Cerebellar cortex (tissue), 1 donor: ENCODE data around the gene ATP5MK.
"Not testable (repeated sequence)": the region's sequence is repeated elsewhere in the genome, so short reads cannot be mapped to it uniquely, and the experiment has no call there.

Experiments used
- DNase-seq: peaks from one replicate; pipeline ENCODE4 v3.0.0-alpha.2; 2015; ENCODE audit warnings: low spot score

ATP5MK gene

DNA sequence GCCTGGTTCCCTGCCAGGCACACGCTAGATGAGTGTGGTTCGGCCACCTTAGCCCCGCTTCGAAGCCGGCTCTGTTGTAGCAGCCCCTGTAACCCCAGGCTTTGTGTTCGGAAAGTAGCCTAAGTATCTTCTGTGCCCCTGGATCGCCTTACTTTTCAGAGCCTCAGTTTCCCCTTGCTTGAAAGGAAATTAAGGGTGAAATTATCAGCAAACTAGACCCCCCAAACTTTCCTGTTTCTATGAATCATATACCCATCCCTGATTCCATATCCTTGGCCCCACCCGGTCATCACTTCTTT lies 463 bp upstream of the ATP5MK start:
- DNase-seq, result no peak

DNA sequence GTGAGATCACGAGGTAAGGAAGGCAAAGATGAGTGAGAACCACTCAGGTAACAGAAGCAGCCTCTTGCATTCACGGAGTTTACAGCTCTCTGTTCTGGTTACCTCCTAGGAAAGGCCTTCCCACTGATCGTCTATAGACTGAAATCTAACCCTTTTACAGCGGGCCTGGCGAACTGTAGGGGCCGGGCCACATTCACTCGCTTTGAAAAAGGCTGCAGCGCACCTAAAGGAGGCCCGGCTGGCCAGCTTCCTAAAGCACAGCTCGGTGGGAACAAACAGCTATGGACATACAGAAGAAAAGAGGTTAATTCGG lies 565 bp downstream of the ATP5MK start:
- DNase-seq, result no peak

DNA sequence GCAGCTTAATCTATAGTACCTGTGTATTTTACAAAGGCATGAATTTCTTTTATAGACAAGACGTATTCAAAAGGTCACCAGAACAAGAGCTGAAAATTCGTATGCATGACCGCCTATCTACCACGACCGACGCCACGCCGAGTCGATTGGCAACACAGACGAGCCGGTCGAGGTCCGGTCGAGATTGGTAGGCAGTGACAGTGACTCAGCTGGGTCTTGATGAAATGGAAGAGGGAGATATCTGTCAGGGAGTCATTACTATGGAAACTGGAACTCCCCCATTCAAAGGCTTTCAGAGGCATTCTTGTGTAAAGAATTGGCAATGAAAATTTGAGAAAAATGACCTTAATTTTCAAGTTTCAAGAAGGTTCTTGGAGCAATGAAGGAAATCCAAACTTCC lies 2.1 kb downstream of the ATP5MK start:
- DNase-seq, result no peak

DNA sequence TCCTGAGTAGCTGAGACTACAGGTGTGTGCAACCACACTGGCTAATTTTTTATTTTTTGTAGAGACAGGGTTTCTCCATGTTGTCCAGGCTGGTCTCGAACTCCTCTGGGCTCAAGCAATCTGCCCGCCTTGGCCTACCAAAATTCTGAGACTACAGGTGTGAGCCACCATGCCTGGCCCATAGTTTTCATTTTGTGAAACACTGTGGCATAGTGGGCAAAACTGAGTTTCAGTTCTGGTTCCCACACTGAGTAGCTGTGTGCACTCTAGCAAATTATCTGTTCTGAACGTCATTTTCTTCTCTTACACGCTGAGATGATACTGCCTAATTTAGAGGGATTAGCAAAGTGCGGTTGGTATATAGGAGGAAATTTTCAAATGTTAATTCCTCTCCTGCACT lies 13.5 kb downstream of the ATP5MK start:
- no peak for DNase-seq

DNA sequence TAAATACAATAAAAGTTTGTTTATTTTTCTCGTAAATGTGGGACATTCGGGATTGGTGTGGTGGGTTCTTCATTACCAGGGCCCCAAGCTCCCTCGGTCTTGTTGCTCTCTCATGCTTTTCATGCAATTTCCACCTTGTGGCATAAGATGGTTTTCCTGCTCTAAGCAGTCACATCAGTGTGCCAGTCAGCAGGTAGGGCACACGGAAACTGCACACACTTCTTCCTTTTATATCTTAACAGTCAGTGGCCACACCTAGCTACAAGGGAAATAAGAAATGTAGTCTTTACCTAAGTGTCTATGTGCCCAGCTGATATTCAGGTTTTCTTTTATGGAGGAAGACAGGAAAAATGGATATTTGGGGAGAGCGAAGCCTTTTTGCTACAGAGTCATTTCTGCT lies 22.0 kb downstream of the ATP5MK start:
- no peak for DNase-seq

DNA sequence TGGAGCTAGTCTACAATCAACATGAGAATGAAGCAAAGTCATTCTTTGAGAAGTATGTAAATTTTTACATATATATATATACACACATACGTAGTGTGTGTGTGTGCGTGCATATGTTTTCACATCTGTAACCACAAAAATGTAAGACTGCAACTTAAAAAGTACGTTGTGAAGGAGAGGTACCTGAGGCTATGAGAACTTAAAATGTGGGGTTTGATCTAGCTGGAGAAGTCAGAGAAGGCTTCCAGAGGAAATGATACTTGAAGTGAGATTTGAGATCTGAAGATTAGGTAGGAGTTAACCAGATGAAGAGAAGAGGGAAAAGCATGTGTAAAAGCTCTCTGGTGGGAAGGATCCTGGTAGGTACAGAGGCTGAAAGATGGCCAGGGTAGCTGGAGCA lies 22.7 kb downstream of the ATP5MK start:
- no peak for DNase-seq

DNA sequence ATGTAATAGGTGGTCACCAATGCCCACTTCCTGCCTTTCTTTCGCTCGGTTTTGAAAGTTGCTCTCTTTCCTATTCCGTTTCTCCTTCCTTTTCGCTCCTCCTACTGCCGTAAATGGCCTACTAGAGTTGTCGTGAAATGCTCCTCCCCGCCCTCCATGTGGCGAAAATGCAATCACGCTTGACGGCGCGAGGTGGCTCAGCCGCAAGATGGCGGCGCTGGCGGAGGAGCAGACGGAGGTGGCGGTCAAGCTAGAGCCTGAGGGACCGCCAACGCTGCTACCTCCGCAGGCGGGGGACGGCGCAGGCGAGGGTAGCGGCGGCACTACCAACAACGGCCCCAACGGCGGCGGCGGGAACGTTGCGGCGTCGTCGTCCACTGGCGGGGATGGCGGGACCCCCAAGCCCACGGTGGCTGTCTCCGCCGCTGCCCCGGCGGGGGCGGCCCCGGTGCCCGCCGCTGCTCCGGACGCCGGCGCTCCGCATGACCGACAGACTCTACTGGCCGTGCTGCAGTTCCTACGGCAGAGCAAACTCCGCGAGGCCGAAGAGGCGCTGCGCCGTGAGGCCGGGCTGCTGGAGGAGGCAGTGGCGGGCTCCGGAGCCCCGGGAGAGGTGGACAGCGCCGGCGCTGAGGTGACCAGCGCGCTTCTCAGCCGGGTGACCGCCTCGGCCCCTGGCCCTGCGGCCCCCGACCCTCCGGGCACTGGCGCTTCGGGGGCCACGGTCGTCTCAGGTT lies 28.3 kb downstream of the ATP5MK start, which contains the start of gene TAF5:
Gene TAF5, plus strand, starts transcription at position 195 of the 737 bp plus-strand sequence. Its CDS starts 14 bp downstream, at position 209.
- peak; percentile 97 for DNase-seq

DNA sequence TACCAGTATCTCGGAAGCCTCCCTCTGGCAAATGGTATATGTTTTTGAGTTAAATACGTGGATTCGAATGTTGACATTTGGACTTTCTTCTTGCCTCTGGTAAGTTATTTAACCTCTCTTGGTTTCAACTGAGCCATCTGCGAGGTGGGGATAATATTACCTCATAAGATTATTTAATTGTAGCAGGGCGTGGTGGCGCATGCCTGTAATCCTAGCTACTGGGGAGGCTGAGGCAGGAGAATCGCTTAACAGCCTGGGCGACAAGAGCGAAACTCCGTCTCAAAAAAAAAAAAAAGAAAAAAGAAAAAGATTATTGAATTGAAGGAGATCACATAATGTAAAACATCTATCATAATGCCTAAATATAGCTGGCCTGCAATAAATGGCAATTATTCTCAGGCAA lies 28.9 kb downstream of the ATP5MK start:
- peak; percentile 6 for DNase-seq

DNA sequence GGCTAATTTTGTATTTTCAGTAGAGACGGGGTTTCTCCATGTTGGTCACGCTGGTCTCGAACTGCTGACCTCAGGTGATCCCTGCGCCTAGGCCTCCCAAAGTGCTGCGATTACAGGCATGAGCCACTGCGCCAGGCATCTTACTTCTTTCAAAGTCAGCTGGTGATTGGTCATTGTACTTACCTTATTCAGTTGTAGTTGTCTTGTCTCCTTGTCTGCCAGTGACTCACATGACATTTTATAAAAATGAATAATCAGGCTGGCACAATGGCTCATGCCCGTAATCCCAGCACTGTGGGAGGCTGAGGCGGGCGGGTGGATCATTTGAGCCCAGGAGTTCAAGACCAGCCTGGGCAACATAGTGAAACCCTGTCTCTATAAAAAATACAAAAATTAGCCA lies 35.5 kb downstream of the ATP5MK start:
- not testable (repeated sequence) for DNase-seq

DNA sequence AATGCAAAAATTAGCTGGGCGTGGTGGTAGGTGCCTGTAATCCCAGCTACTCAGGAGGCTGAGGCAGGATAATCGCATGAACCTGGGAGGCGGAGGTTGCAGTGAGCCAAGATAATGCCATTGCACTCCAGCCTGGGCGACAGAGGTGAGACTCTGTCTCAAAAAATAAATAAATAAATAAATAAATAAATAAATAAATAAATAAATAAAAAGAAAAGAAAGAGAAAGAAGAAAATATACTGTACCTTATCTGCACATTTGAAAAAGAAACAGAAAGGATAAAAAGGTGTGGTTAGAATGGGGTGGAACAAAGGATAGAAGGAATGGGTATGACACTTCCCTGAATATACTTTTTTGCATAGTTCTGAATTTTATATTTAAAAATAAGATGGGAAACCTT lies 36.8 kb downstream of the ATP5MK start:
- DNase-seq, result not testable (repeated sequence)

DNA sequence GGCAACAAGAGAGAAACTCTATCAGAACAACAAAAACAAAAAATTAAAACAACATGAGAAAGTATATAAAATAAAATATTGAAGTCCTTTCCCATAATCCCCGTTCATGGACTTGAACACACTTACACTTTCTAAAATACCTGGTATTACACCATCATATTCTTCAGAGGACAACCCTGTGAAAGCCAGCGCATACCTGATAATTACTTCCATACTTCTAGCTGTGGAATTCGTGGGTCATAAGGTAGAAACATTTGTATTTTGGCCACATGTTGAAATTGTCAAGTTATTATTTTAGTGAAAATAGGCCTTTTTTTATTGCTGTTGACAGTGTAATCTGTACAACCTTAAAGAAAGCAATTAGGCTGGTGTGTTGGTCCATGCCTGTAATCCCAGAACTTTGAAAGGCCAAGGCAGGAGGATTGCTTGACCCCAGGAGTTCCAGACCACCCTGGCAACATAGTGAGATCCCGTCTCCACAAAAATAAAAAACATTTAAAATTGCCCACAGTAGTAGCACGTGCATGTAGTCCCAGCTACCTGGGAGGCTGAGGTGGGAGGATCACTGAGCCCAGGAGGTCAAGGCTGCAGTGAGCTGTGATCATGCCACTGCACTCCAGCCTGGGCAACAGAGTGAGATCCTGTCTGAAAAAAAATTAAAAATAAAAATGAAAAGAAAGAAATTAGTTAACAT lies 40.2 kb downstream of the ATP5MK start:
- DNase-seq, result no peak

DNA sequence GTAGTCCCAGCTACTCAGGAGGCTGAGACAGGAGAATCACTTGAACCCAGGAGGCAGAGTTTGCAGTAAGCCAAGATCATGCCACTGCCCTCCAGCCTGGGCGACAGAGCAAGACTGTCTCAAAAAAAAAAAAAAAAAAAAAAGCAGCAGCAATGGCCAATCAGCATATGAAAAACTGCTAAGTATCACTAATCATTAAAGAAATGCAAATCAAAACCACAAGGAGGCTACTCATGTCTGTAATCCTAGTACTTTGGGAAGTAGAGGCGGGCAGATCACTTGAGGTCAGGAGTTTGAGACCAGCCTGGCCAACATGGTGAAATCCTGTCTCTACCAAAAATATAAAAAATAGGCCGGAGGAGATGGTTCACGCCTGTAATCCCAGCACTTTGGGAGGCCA lies 41.7 kb downstream of the ATP5MK start:
- DNase-seq, result not testable (repeated sequence)

DNA sequence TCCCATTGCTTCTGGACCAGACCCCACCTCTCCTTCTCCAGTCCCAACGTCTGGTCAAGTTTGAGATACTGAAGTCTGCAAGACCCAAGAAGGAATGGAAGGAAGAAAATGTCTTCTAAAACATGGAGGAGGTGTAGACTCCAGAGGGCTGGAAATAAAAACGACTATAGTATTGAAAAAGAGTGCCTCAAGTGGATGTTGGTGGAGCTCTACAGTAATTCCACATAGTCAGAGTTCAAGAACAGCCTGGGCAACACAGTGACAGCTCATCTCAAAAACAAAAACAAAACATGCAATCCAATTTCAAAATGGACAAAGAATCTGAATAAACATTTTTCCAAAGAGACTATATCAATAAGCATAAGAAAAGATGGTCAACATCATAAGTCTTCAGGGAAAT lies 43.0 kb downstream of the ATP5MK start:
- no peak for DNase-seq

DNA sequence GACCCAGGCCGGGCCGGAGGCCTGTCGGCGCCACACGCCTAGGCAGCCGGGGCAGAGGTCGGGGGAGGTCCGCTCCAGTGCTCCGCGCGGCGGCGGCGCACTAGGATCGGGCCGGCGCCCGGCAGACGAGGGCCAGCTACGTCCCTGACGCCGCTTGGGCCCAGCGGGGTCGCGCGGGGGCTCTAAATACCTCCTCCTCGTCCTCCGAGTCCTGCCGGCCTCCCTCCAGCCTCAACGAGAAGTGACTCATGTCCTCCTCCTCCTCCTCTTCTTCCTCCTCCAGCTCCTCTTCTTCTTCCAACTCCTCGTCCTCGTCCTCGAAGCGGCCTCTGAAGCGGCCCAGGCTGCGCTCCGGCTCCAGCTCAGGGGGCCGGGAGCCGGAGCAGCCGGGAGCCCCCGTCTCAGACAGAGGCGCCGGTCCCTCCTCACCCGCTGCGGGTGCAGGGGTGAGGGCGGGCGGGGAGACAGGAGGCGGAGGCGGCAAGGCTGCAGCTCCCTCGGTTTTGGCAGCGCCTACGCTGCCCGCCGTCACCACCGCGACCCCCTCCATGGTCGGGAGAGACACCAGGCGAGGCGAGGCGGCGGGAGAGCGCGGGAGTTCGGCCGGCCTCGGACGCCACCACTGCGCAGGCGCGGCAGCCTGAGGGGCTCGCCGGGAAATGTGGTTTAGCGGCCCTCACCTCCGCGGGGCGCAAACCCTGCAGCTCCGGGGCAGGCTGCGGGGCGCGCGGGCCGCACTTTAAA lies 45.6 kb downstream of the ATP5MK start, which contains the start of gene PCGF6:
Gene PCGF6, minus strand, starts transcription at position 624 of the 744 bp plus-strand sequence. Its CDS starts 74 bp downstream, at position 550.
- DNase-seq, result peak; percentile 84

DNA sequence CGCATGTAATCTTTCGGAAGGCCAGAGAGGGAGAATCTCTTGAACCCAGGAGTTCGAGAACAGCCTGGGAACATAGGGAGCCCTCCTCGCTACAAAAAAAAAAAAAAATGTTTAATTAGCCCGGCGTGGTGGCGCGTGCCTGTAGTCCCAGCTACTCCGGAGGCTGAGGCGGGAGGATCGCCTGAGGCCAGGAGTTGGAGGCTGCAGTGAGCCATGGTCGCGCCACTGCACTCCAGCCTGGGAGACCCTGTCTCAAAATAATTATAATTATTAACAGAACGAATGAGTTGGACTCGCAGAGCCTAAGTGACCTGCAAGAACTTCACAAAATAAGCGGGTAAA lies 46.1 kb downstream of the ATP5MK start:
- DNase-seq, result no peak
